ENCODE measurements around the gene SLC35E3.

DNA sequence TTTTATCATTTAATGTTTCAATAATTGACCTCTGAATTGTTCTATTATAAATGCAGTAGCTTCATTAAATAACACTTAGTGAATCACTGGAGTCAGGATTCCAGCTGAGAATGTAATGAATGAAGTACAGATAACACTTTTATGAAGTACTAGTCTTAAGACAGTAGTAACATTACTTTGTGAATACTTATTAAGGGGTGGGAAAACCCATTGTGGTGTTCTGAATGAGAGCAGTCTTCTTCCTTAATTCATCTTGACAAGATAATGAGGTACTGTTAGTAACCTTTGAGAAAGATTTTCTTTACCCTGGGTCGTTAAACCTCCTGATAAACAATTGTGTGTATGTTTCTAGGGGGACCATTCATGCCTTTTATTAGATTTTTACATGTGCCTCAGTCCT, 46.5 kb upstream of the SLC35E3 start:
- TF ChIP-seq, protein P1, sequence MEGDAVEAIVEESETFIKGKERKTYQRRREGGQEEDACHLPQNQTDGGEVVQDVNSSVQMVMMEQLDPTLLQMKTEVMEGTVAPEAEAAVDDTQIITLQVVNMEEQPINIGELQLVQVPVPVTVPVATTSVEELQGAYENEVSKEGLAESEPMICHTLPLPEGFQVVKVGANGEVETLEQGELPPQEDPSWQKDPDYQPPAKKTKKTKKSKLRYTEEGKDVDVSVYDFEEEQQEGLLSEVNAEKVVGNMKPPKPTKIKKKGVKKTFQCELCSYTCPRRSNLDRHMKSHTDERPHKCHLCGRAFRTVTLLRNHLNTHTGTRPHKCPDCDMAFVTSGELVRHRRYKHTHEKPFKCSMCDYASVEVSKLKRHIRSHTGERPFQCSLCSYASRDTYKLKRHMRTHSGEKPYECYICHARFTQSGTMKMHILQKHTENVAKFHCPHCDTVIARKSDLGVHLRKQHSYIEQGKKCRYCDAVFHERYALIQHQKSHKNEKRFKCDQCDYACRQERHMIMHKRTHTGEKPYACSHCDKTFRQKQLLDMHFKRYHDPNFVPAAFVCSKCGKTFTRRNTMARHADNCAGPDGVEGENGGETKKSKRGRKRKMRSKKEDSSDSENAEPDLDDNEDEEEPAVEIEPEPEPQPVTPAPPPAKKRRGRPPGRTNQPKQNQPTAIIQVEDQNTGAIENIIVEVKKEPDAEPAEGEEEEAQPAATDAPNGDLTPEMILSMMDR (IDR thresholded peaks at IDR 0.05), result no peak
- TF ChIP-seq POLR2A (IDR thresholded peaks at IDR 0.05), result no peak

Measured in sigmoid colon (tissue), 3 donors.